Measurements from ENCODE around the gene ADCY5.

GRCh38 chr3:123310186-123310585 lies 138.7 kb downstream of the ADCY5 start:
- TF ChIP-seq CTCF (conservative IDR thresholded peaks at IDR 0.05) (no peak), ZFX (IDR thresholded peaks at IDR 0.05) (no peak)
